HEK293 (cell line): ENCODE measurements around the gene TXLNA.

Experiments
- CTCF ChIA-PET: fragments of 350-600 bp; formaldehyde crosslinking; extraction: SDS; loops from one replicate; lab custom pipeline; 2021; ENCODE audit warnings: antibody characterized with exemption; lab: Yijun Ruan, JAX
- POLR2A ChIA-PET: fragments of 300-600 bp; formaldehyde crosslinking; extraction: SDS; loops from one replicate; lab custom pipeline; 2020; ENCODE audit warnings: antibody characterized with exemption, inconsistent platforms; lab: Yijun Ruan, JAX
- H3K27ac ChIP-seq: fragments of 200-500 bp; sonication (Bioruptor generic); 2 replicates; pipeline ENCODE4 v1.5.1; 2014; ENCODE audit warnings: low read depth, low read length, control low read depth, inconsistent platforms; ENCODE audit errors: extremely low read depth
- H3K36me3 ChIP-seq, 2 experiments: fragments of 200-500 bp in 1 of 2; sonication (Bioruptor generic) in 1 of 2; 1 replicate in 1 of 2; 2 replicates in 1 of 2; pipeline ENCODE4 v1.5.1; 2014 to 2017; ENCODE audit warnings: inconsistent platforms in 2 of 2, low read length in 2 of 2; ENCODE audit not compliant: control insufficient read depth in 2 of 2, insufficient read depth in 1 of 2
- H3K4me1 ChIP-seq: fragments of 200-500 bp; sonication (Bioruptor generic); 2 replicates; pipeline ENCODE4 v1.5.1; 2014; ENCODE audit warnings: mild to moderate bottlenecking, low read length, inconsistent platforms; ENCODE audit not compliant: control insufficient read depth, insufficient read depth
- H3K4me3 ChIP-seq: 2 replicates; pipeline ENCODE4 v1.5.1; 2011; ENCODE audit warnings: low read depth, mild to moderate bottlenecking, control low read depth, low read length, moderate library complexity
- H3K9me3 ChIP-seq: fragments of 200-500 bp; sonication (Bioruptor generic); 2 replicates; pipeline ENCODE4 v1.5.1; 2014; ENCODE audit warnings: low read depth, low read length, inconsistent platforms; ENCODE audit not compliant: control insufficient read depth, insufficient read depth
- BCL11B ChIP-seq: fragments of 450-650 bp; formaldehyde crosslinking; IDR thresholded peaks from 2 replicates; pipeline ENCODE4 v1.5.1; 2016; ENCODE audit warnings: low read depth, missing biosample characterization, missing genetic modification characterization
- KLF1 ChIP-seq: fragments of 450-650 bp; formaldehyde crosslinking; IDR thresholded peaks from 2 replicates; pipeline ENCODE4 v1.5.1; 2016; ENCODE audit warnings: missing biosample characterization, missing genetic modification characterization
- PRDM1 ChIP-seq: fragments of 450-650 bp; formaldehyde crosslinking; IDR thresholded peaks from 2 replicates; pipeline ENCODE4; 2016; ENCODE audit warnings: missing biosample characterization, missing genetic modification characterization
- PRDM4 ChIP-seq: fragments of 450-650 bp; formaldehyde crosslinking; IDR thresholded peaks from 2 replicates; pipeline ENCODE4 v1.5.1; 2017; ENCODE audit warnings: missing biosample characterization, missing genetic modification characterization
- REST ChIP-seq: fragments of 450-650 bp; formaldehyde crosslinking; IDR thresholded peaks from 2 replicates; pipeline ENCODE4 v1.5.1; 2016; ENCODE audit warnings: missing biosample characterization, missing genetic modification characterization
- SCRT2 ChIP-seq: fragments of 450-650 bp; formaldehyde crosslinking; IDR thresholded peaks from 2 replicates; pipeline ENCODE4 v1.5.1; 2016; ENCODE audit warnings: missing biosample characterization, missing genetic modification characterization
- YY2 ChIP-seq: fragments of 450-650 bp; formaldehyde crosslinking; IDR thresholded peaks from 2 replicates; pipeline ENCODE4 v1.5.1; 2016; ENCODE audit warnings: missing biosample characterization, missing genetic modification characterization
- ZBTB44 ChIP-seq: fragments of 450-650 bp; IDR thresholded peaks from 2 replicates; pipeline ENCODE4 v1.5.1; 2018; ENCODE audit warnings: missing biosample characterization, mild to moderate bottlenecking, missing genetic modification characterization
- ZFP69B ChIP-seq: fragments of 450-650 bp; formaldehyde crosslinking; IDR thresholded peaks from 2 replicates; pipeline ENCODE4 v1.5.1; 2016; ENCODE audit warnings: missing biosample characterization, missing genetic modification characterization
- ZNF114 ChIP-seq: fragments of 450-650 bp; formaldehyde crosslinking; IDR thresholded peaks from 2 replicates; pipeline ENCODE4 v1.5.0; 2017; ENCODE audit warnings: missing biosample characterization, missing genetic modification characterization
- ZNF16 ChIP-seq: fragments of 450-650 bp; formaldehyde crosslinking; IDR thresholded peaks from 2 replicates; pipeline ENCODE4 v1.5.1; 2016; ENCODE audit warnings: low read depth, missing biosample characterization, missing genetic modification characterization
- ZNF280C ChIP-seq: fragments of 450-650 bp; formaldehyde crosslinking; IDR thresholded peaks from 2 replicates; pipeline ENCODE4 v1.5.1; 2016; ENCODE audit warnings: missing biosample characterization, missing genetic modification characterization
- ZNF366 ChIP-seq: fragments of 450-650 bp; formaldehyde crosslinking; conservative IDR thresholded peaks from 2 replicates; pipeline ENCODE4 v1.5.1; 2016; ENCODE audit warnings: missing biosample characterization, missing genetic modification characterization
- ZNF777 ChIP-seq: fragments of 450-650 bp; formaldehyde crosslinking; IDR thresholded peaks from 2 replicates; pipeline ENCODE4 v1.5.1; 2017; ENCODE audit warnings: missing biosample characterization, missing genetic modification characterization, borderline replicate concordance
- ZSCAN4 ChIP-seq: fragments of 450-650 bp; formaldehyde crosslinking; IDR thresholded peaks from 2 replicates; pipeline ENCODE4 v1.5.1; 2017; ENCODE audit warnings: missing biosample characterization, missing genetic modification characterization

Gene TXLNA

GRCh38 chr1:32187850-32188249 is 8.4 kb downstream of the TXLNA start:
- ChIA-PET POLR2A (interaction anchor here (1.4 to 1.6 kb wide), 2 partner anchors 8 kb away, joined by 5 to 6 read pairs; partner anchors contain the start of gene TXLNA), CTCF (no interaction called here)
- no peak overlapping the region for H3K4me3 ChIP-seq
- H3K4me1 ChIP-seq: no peaks in the 10 kb centered on the region
- no peak for TF ChIP-seq ZBTB44
- no peak for TF ChIP-seq PRDM4 (tag by site-specific recombination)
- TF ChIP-seq ZNF280C: no peak
- TF ChIP-seq ZNF777 (tag by site-specific recombination): no peak
- no peak for TF ChIP-seq ZNF366
- no peak for TF ChIP-seq YY2 (tag by site-specific recombination)
- no peak for TF ChIP-seq BCL11B (tag by site-specific recombination)
- TF ChIP-seq SCRT2 (tag by site-specific recombination): no peak
- no peak for TF ChIP-seq ZNF16 (tag by site-specific recombination)
- no peak for TF ChIP-seq PRDM1 (tag by site-specific recombination)
- TF ChIP-seq ZSCAN4: no peak
- no peak for TF ChIP-seq ZFP69B (tag by site-specific recombination)
- TF ChIP-seq ZNF114 (tag by site-specific recombination): no peak
- TF ChIP-seq KLF1 (tag by site-specific recombination): no peak
- TF ChIP-seq REST (tag by site-specific recombination): no peak
- peaks cover 78 to 91% of the 10 kb centered on the region in 2 experiments for H3K36me3 ChIP-seq
- no peak overlapping the region for H3K27ac ChIP-seq
- H3K9me3 ChIP-seq: no peaks in the 10 kb centered on the region
